NCI-H2107 treated with DMSO at 0.1 percent for 48 hours (cell line): ENCODE measurements around the gene SH3BGR.
"Not testable (repeated sequence)": the region's sequence is repeated elsewhere in the genome, so short reads cannot be mapped to it uniquely, and the experiment has no call there.

Experiments used
- DNase-seq: peaks from one replicate; lab custom pipeline; 2025; ENCODE audit not compliant: unreplicated experiment; lab: John Stamatoyannopoulos, UW

Gene SH3BGR

DNA sequence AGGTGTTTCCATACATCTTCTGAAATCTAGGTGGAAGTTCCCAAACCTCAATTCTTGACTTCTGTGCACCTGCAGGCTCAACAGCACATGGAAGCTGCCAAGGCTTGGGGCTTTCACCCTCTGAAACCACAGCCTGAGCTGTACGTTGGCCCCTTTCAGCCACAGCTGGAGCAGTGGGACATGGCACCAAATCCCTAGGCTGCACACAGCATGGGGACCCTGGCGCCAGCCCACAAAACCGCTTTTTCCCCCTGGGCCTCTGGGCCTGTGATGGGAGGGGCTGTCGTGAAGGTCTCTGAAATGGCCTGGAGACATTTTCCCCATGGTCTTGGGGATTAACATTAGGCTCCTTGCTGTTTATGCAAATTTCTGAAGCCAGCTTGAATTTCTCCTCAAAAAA is 88.6 kb downstream of the SH3BGR start:
- DNase-seq: not testable (repeated sequence)

DNA sequence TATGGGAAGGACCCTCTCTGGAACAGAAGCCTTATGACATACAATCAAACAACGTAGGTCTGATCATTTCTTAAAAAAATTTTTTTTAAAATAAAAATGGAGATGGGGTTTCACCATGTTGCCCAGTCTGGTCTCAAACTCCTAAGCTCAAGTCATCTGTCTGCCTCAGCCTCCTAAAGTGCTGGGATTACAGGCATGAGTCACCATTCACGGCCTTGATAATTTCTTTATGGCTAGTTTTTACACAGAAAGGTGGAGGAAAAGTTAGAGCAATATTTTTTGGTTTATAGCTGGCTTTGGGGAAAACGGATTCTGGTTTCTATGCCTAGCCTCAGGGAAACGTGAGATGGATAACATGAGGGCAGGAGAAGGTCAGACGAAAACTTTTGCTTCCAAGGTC is 91.0 kb downstream of the SH3BGR start:
- DNase-seq: no peak

DNA sequence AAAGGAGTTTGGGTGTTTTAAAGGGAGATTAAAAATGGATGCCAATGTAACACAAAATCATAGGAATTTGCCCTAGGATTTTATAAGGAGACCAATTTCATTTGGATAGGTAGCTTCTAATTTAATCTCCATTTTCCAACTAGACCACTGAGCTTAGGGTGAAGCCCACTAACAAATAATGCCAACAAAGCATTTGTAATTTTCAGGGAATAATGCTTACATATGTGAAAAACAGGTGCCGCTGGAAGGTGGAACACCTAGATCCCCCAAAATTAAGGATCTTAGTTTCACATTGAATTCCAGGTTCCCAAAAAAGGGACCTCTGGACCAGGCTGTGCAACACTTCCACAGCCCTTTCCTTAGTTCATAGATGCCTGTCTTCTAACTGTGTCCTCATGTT is 94.8 kb downstream of the SH3BGR start:
- no peak for DNase-seq

DNA sequence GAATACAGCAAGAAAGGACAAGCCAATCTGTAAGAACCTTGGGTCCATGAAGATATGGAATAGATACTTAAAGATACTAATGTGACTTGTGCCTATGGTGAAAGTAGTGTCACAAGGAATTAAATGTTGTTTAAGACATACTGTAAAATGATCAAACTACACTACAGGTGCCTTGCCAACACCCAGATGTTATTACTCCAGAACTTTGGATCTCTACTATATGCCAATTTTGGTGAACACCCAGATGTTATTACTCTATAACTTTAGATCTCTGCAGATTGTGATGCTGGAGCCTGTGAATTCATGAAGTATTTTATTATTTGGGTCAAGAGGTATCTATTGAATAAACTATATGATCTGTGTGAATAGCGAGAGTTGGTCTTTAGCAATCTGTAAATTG is 101.1 kb downstream of the SH3BGR start:
- no peak for DNase-seq

DNA sequence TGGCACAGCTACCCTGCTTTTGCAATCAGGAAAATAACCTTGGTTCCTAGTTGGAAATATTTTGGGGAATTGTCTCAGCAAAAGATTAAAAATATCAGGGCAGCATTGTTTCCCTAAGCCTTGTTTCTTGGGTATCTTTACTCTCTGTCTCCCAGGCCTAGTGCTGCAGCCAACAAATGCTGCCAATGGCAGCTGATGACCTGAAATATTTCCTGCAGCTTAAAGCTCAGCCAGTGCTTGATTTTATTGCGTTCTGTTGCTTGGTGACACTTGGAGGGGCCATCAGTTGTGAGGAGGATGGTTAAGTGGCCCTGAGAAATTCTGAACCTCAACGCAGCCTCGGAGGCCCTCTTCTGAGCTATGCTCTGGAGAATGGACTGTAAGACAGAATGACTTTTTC is 101.6 kb downstream of the SH3BGR start:
- no peak for DNase-seq

DNA sequence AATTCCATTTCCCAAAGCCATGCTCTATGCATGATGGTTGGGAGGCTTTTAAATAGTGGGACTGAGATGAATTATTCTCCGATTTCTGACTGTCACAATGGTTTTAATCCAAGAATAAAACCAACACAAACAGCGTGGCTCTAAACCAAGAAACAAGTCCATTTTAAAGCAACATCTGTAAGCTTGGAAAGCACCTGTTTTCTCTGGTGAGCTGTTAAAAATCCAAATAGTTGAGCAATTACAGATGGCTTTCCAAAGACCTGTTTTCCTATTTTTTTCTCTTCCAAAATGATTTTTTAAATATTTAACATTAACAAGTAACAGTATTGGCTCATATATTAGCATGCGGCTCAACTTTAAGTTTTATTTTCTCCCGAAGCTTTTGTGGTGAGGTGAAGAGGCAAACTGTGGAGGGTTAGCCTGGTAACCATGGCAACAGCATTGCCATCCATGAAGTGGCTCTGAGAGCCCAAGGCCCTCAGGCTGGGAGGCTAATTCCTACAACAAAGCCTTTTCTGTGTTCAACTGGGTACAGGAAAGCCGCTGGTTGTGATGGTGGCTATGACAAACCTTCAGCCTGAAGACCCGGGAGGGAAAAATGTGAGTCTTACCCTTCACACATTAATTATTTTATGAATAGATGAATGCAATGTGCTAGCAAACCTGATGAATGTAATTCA is 104.3 kb downstream of the SH3BGR start:
- no peak for DNase-seq

DNA sequence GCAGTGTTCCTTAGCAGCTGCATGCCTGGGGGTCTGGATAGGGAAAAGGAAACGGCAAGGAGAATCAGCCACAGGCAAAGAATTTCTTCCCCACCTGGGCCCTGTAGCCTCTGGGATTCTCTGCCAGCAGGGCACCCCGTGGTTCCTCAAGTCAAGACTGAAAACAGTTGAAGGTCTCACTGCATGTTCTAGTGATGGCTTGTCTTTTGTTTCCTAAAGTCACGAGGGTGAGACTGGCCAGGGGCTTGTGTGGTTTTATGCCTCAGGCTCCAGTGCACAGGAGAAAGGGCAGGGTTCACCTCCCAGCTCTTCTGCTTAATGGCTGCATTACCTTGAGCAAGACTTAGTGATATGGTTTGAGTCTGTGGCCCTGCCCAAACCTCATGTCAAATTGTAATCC is 107.7 kb downstream of the SH3BGR start:
- no peak for DNase-seq

DNA sequence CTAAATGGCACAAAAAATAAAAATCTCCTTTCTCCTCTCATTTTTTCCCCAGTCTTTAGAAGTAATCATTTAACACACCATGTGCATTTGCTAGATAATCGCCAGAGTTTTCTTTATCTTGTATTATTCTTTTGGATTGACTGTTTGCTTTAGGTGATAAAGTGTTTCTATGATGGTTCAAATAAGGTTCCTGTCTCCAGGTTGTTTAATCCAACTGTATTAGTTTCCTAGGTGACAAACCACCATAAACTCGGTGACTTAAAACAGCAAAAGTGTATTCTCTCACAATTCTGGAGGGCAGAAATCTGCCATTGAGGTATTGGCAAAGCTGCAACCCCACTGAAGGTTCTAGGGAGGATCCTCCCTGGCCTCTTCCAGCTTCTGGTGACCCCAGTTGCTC is 109.4 kb downstream of the SH3BGR start:
- no peak for DNase-seq

DNA sequence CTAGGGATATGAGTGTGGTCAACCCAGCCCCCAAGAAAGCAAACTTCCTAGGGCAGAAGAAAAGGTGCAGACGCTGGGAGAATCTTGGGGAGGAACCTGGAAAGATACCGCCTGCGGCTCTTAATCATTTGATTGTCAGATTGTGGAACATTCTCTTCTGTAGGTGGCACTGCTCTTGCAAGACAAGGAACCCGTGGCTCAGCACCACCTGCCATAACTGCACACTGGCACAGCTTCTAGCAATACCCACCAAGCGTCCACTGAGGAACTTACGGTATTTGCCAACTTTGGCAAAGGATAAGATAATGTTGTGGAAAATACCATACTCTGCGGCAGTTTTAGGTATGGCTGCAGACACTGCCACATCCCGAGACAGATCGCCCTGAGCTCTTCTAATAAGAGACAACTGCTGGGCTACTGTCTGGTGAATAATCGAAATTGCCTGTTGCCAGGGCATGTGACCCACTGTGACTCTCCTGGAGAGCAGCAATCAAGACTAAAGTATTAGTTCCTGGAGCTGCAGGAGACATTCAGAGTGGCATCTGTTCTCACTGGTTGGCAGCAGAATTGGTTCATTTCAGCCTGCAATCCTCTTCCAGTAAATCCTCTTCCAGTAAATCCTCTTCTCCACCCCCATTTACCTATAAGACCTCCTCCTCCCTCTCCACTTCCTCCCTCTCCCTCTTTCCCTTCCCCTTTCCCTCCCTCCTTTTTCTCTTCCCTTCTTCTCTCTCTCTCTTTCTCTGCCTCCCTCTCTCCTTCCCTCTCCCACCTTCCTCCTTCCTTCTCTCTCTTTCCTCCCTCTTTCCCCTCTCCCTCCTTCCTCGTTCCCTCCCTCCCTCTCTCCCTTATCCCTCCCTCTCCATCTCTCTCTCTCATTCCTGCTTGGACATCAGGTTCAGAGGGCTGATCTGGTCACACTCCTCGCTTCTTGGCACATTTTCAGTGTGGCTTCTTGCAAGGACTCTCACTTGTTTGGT is 111.3 kb downstream of the SH3BGR start:
- no peak for DNase-seq

DNA sequence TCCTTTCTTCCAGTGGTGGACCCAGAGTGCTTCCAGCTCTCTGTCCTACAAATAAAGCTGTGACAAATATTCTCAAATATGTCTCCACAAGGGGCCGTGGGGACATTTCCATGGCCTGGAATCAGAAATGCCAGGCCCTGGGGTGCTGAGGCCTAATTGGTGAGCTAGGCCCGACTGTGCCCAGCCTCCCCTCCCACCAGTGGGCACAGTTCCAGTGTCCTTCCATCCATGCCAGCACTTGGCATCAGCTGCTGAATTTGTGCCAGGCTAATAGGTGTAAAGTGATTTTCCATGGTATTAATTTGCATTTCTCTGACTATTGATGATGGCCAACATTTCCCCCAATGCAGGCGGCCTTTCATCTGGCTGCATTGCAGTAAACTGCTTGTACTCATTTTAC is 112.4 kb downstream of the SH3BGR start:
- DNase-seq: no peak
